GM12864 (cell line): ENCODE data around the gene VTI1A.

Experiments used
- DNase-seq: peaks from one replicate; pipeline ENCODE4 v3.0.0-alpha.2; 2011; ENCODE audit warnings: low read depth
- H3K4me3 ChIP-seq: 2 replicates; pipeline ENCODE4 v1.5.1; 2011; ENCODE audit warnings: mild to moderate bottlenecking, low read depth, low read length, control low read depth
- CTCF ChIP-seq: IDR thresholded peaks from 2 replicates; pipeline ENCODE4 v1.5.1; 2011; ENCODE audit warnings: low read depth, mild to moderate bottlenecking, moderate library complexity, low read length, control low read depth, inconsistent platforms; ENCODE audit errors: missing control alignments

Gene VTI1A

GRCh38 chr10:112658900-112659638 lies 212.1 kb downstream of the VTI1A start:
- no peak for TF ChIP-seq CTCF
- H3K4me3 ChIP-seq, result no peak overlapping the region
- DNase-seq, result no peak

- DNase-seq, result no peak
- H3K4me3 ChIP-seq, result no peak overlapping the region
- no peak for TF ChIP-seq CTCF
Observed at GRCh38 chr10:112663234-112664125, 216.5 kb downstream of the VTI1A start.

- DNase-seq, result no peak
- H3K4me3 ChIP-seq, result no peak overlapping the region
- TF ChIP-seq CTCF, result no peak
Observed at GRCh38 chr10:112666094-112666493, 219.1 kb downstream of the VTI1A start.

GRCh38 chr10:112669989-112670388 lies 223.0 kb downstream of the VTI1A start:
- H3K4me3 ChIP-seq, result no peak overlapping the region
- TF ChIP-seq CTCF, result no peak
- DNase-seq, result no peak

GRCh38 chr10:112671743-112672142 lies 224.7 kb downstream of the VTI1A start:
- no peak overlapping the region for H3K4me3 ChIP-seq
- no peak for DNase-seq
- TF ChIP-seq CTCF, result no peak

- TF ChIP-seq CTCF, result no peak
Observed at GRCh38 chr10:112672706-112673105, 225.7 kb downstream of the VTI1A start.

More at GRCh38 chr10:112672706-112673105, 225.7 kb downstream of the VTI1A start:
- no peak for DNase-seq
- no peak overlapping the region for H3K4me3 ChIP-seq
